GM23338 (cell line): ENCODE results near the gene PRKAG1. TPM values are rescaled to one million over a fixed set of nuclear protein-coding genes. Genes with fewer than 3 reads are reported as not detected.

ENCODE experiments used
- ATAC-seq: fragments of 200-7000 bp; cut with Tn5 transposase; 3 replicates; pipeline ENCODE4 v1.9.1; 2020
- DNase-seq: peaks from one replicate; pipeline ENCODE4 v3.0.0-alpha.2; 2015; ENCODE audit warnings: low spot score
- H2AFZ ChIP-seq: fragments of 200-600 bp; sonication (generic); 2 replicates; pipeline ENCODE4 v1.8.0; 2016; ENCODE audit warnings: antibody characterized with exemption, mild to moderate bottlenecking, moderate library complexity
- H3F3A ChIP-seq: fragments of 200-600 bp; sonication (generic); replicated peaks from 2 replicates; pipeline ENCODE4 v1.8.0; 2017; ENCODE audit warnings: antibody characterized with exemption, mixed run types, low read depth
- H3K27ac ChIP-seq: fragments of 200-600 bp; sonication (generic); 2 replicates; pipeline ENCODE4 v1.6.1; 2016; ENCODE audit warnings: low read depth
- H3K27me3 ChIP-seq: fragments of 200-600 bp; sonication (generic); 2 replicates; pipeline ENCODE4 v1.8.0; 2016; ENCODE audit warnings: mild to moderate bottlenecking, mixed run types, moderate library complexity; ENCODE audit not compliant: insufficient read depth
- H3K36me3 ChIP-seq: fragments of 200-600 bp; sonication (generic); 2 replicates; pipeline ENCODE4 v1.8.0; 2016; ENCODE audit warnings: mild to moderate bottlenecking; ENCODE audit not compliant: insufficient read depth
- H3K4me1 ChIP-seq: fragments of 200-600 bp; sonication (generic); 2 replicates; pipeline ENCODE4 v1.8.0; 2016; ENCODE audit warnings: mild to moderate bottlenecking, moderate library complexity; ENCODE audit not compliant: insufficient read depth
- H3K4me2 ChIP-seq: fragments of 200-600 bp; sonication (generic); 2 replicates; pipeline ENCODE4 v1.7.1; 2017; ENCODE audit warnings: mixed run types
- H3K4me3 ChIP-seq: fragments of 200-600 bp; sonication (generic); 2 replicates; pipeline ENCODE4 v1.6.1; 2016; ENCODE audit warnings: mixed run types
- H3K79me2 ChIP-seq: fragments of 200-600 bp; sonication (generic); replicated peaks from 2 replicates; pipeline ENCODE4 v1.8.0; 2017; ENCODE audit warnings: mild to moderate bottlenecking; ENCODE audit not compliant: insufficient read depth
- H3K9me2 ChIP-seq: fragments of 200-600 bp; sonication (generic); 2 replicates; pipeline ENCODE4 v1.8.0; 2017; ENCODE audit not compliant: insufficient read depth
- H4K20me1 ChIP-seq: fragments of 200-600 bp; sonication (generic); replicated peaks from 2 replicates; pipeline ENCODE4 v1.8.0; 2017; ENCODE audit warnings: mild to moderate bottlenecking; ENCODE audit not compliant: insufficient read depth
- H3K27ac Mint-ChIP-seq: 2 replicates; pipeline ENCODE4 v1.8.0; 2020; ENCODE audit warnings: inconsistent platforms, mild to moderate bottlenecking, moderate library complexity, mixed read lengths
- H3K27me3 Mint-ChIP-seq: 3 replicates; pipeline ENCODE4 v1.8.0; 2022; ENCODE audit warnings: low read depth, mild to moderate bottlenecking, moderate library complexity, mixed read lengths, inconsistent platforms; ENCODE audit not compliant: insufficient read depth, poor library complexity
- H3K36me3 Mint-ChIP-seq: 3 replicates; pipeline ENCODE4 v1.8.0; 2021; ENCODE audit warnings: low read depth, mild to moderate bottlenecking, inconsistent platforms, moderate library complexity, mixed read lengths
- H3K4me1 Mint-ChIP-seq: 3 replicates; pipeline ENCODE4 v1.8.0; 2020; ENCODE audit warnings: mild to moderate bottlenecking, inconsistent platforms, mixed read lengths
- H3K4me3 Mint-ChIP-seq: 3 replicates; pipeline ENCODE4 v1.8.0; 2021; ENCODE audit warnings: moderate library complexity, mild to moderate bottlenecking, inconsistent platforms, mixed read lengths
- H3K9me3 Mint-ChIP-seq: 3 replicates; pipeline ENCODE4 v1.8.0; 2020; ENCODE audit warnings: moderate library complexity, mild to moderate bottlenecking, inconsistent platforms, mixed read lengths
- CREB1 ChIP-seq: fragments of 250-450 bp; sonication (Bioruptor Pico); IDR thresholded peaks from 2 replicates; pipeline ENCODE4 v1.5.0; 2020; ENCODE audit warnings: low read depth, mild to moderate bottlenecking, moderate library complexity
- CTCF ChIP-seq, 2 experiments: fragments of 200-600 bp in 1 of 2; sonication (generic) in 1 of 2; conservative IDR thresholded peaks; 2 replicates each; pipeline versions ENCODE4 v1.5.1 to v1.6.1; 2016 to 2017; ENCODE audit warnings: antibody characterized with exemption in 2 of 2, low read depth in 2 of 2, mild to moderate bottlenecking in 2 of 2, moderate library complexity in 1 of 2
- EZH2 ChIP-seq: fragments of 200-600 bp; sonication (generic); IDR thresholded peaks from one replicate; pipeline ENCODE4 v1.8.0; 2017; ENCODE audit warnings: antibody characterized with exemption, mild to moderate bottlenecking, low read depth; ENCODE audit not compliant: unreplicated experiment
- EZH2phosphoT487 ChIP-seq: fragments of 200-600 bp; sonication (generic); IDR thresholded peaks from one replicate; pipeline ENCODE4 v1.8.1; 2018; ENCODE audit warnings: antibody characterized with exemption; ENCODE audit not compliant: unreplicated experiment
- JUNB ChIP-seq: IDR thresholded peaks from one replicate; pipeline ENCODE4 v1.6.1; 2016; ENCODE audit warnings: antibody characterized with exemption; ENCODE audit not compliant: unreplicated experiment
- NANOG ChIP-seq: IDR thresholded peaks from 2 replicates; pipeline ENCODE4 v1.6.1; 2016; ENCODE audit warnings: antibody characterized with exemption, borderline replicate concordance
- POLR2AphosphoS5 ChIP-seq: IDR thresholded peaks from 2 replicates; pipeline ENCODE4 v1.6.1; 2016; ENCODE audit warnings: antibody characterized with exemption, low read depth
- REST ChIP-seq: IDR thresholded peaks from one replicate; pipeline ENCODE4 v1.6.1; 2018; ENCODE audit warnings: antibody characterized with exemption; ENCODE audit not compliant: unreplicated experiment
- STAT1 ChIP-seq: IDR thresholded peaks from one replicate; pipeline ENCODE4 v1.6.1; 2016; ENCODE audit warnings: antibody characterized with exemption; ENCODE audit not compliant: unreplicated experiment
- ZNF114 ChIP-seq: fragments of 250-450 bp; sonication (Bioruptor Pico); IDR thresholded peaks from 2 replicates; pipeline ENCODE4 v1.5.0; 2020; ENCODE audit warnings: mild to moderate bottlenecking, moderate library complexity
- ZNF331 ChIP-seq: fragments of 250-450 bp; sonication (Bioruptor Pico); IDR thresholded peaks from 2 replicates; pipeline ENCODE4 v1.5.0; 2020; ENCODE audit warnings: low read depth, mild to moderate bottlenecking, moderate library complexity
- ZNF462 ChIP-seq: fragments of 250-450 bp; sonication (Bioruptor Pico); IDR thresholded peaks from 2 replicates; pipeline ENCODE4 v1.5.0; 2020; ENCODE audit warnings: mild to moderate bottlenecking, moderate library complexity
- polyA plus RNA-seq: library from polyadenylated mRNA; unstranded; fragments of >200 nt; fragmentation: Nextera tagmentation; extraction: Ambion mirVana; gene quantifications from 2 replicates; pipeline ENCODE4 v1.2.1, GENCODE V29; 2016
- total RNA-seq: library from RNA; depleted of rRNA; stranded (reverse); fragments of >200 nt; shearing (Covaris generic); gene quantifications from 2 replicates; pipeline ENCODE4 v1.2.3, GENCODE V29; 2014

PRKAG1 gene
- total and polyA plus RNA-seq, 2 experiments from 2014 or later = 19.9 to 35.4 TPM

GRCh38 chr12:49030119-49030518, 11.5 kb upstream of the PRKAG1 start:
- Mint-ChIP-seq H3K36me3 (peaks cover 76% of the 10 kb centered on the region), H3K27me3 (peaks cover 11% of the 10 kb centered on the region), H3K4me3 (no peak overlapping the region; the same call in 2 of the 3 replicates), H3K27ac (no peak overlapping the region), H3K4me1 (no peaks in the 10 kb centered on the region), H3K9me3 (no peaks in the 10 kb centered on the region)
- Histone ChIP-seq H3K79me2 (no peaks in the 10 kb centered on the region), H3K4me1 (no peaks in the 10 kb centered on the region), H3K27ac (no peak overlapping the region), H4K20me1 (peaks cover 12% of the 10 kb centered on the region; the same call in 1 of the 2 replicates), H3K27me3 (no peaks in the 10 kb centered on the region), H2AFZ (no peak overlapping the region), H3K36me3 (peaks cover 27% of the 10 kb centered on the region), H3K9me2 (no peaks in the 10 kb centered on the region), H3K4me3 (no peak overlapping the region), H3K4me2 (no peak overlapping the region), H3F3A (no peaks in the 10 kb centered on the region)
- TF ChIP-seq ZNF331 (CRISPR knock-in tag) (no peak), REST (no peak), ZNF462 (no peak), EZH2 (no peak), STAT1 (no peak), ZNF114 (CRISPR knock-in tag) (no peak), EZH2phosphoT487 (no peak), NANOG (no peak), CREB1 (CRISPR knock-in tag) (no peak), JUNB (no peak), POLR2AphosphoS5 (no peak), CTCF (conservative IDR thresholded peaks at IDR 0.05; ENCODE audit: low read depth in 2 of 2) (no peak)
- ATAC-seq (no peak), DNase-seq (no peak)
